HG03575 (cell line): ENCODE results near the gene AP5M1.
"Not testable (repeated sequence)": the region's sequence is repeated elsewhere in the genome, so short reads cannot be mapped to it uniquely, and the experiment has no call there.

Experiments used
- ATAC-seq: cut with Tn5 transposase; IDR thresholded peaks from one replicate; pipeline ENCODE4 v1.9.1; 2021; ENCODE audit not compliant: unreplicated experiment, insufficient number of reproducible peaks, low FRiP score; ENCODE audit errors: extremely low read depth

The AP5M1 gene

GRCh38 chr14:57268161-57269069 lies at the start of gene AP5M1, which contains the start of gene EXOC5:
Gene AP5M1 (plus strand): TSS chr14:57268971. CDS start chr14:57269315, 344 bp downstream.
Gene EXOC5 (minus strand): TSS chr14:57268905. CDS start chr14:57268648, 257 bp downstream.
- ATAC-seq = peak; percentile 69

GRCh38 chr14:57221931-57222330 lies 46.8 kb upstream of the AP5M1 start:
- ATAC-seq = no peak

GRCh38 chr14:57227083-57227482 lies 41.7 kb upstream of the AP5M1 start:
- ATAC-seq = no peak

GRCh38 chr14:57228320-57228719 lies 40.5 kb upstream of the AP5M1 start:
- ATAC-seq = not testable (repeated sequence)

- ATAC-seq = no peak
Measured at GRCh38 chr14:57232006-57232405, 36.8 kb upstream of the AP5M1 start.

- not testable (repeated sequence) for ATAC-seq
Measured at GRCh38 chr14:57240115-57240514, 28.7 kb upstream of the AP5M1 start.

GRCh38 chr14:57243320-57243719 lies 25.5 kb upstream of the AP5M1 start:
- ATAC-seq = no peak

- no peak for ATAC-seq
Measured at GRCh38 chr14:57244106-57244505, 24.7 kb upstream of the AP5M1 start.

- ATAC-seq = no peak
Measured at GRCh38 chr14:57245941-57246340, 22.8 kb upstream of the AP5M1 start.

GRCh38 chr14:57246933-57247657 lies 21.7 kb upstream of the AP5M1 start:
- no peak for ATAC-seq

GRCh38 chr14:57254884-57255283 lies 13.9 kb upstream of the AP5M1 start:
- no peak for ATAC-seq

- not testable (repeated sequence) for ATAC-seq
Measured at GRCh38 chr14:57258221-57258620, 10.6 kb upstream of the AP5M1 start.

- ATAC-seq = no peak
Measured at GRCh38 chr14:57259672-57260071, 9.1 kb upstream of the AP5M1 start.

GRCh38 chr14:57261604-57262003 lies 7.2 kb upstream of the AP5M1 start:
- no peak for ATAC-seq

- no peak for ATAC-seq
Measured at GRCh38 chr14:57262117-57262516, 6.7 kb upstream of the AP5M1 start.

GRCh38 chr14:57266065-57266464 lies 2.7 kb upstream of the AP5M1 start:
- ATAC-seq = no peak

GRCh38 chr14:57273236-57273635 lies 4.5 kb downstream of the AP5M1 start:
- ATAC-seq = no peak

- no peak for ATAC-seq
Measured at GRCh38 chr14:57274551-57274950, 5.8 kb downstream of the AP5M1 start.

- ATAC-seq = no peak
Measured at GRCh38 chr14:57275023-57275664, 6.4 kb downstream of the AP5M1 start.
